Measurements from ENCODE around the gene PCOLCE2.

- TF ChIP-seq CTCF (conservative IDR thresholded peaks at IDR 0.05; ENCODE audit: low read length) (no peak), EZH2phosphoT487 (IDR thresholded peaks at IDR 0.05; ENCODE audit: borderline replicate concordance, low read depth, low read length) (no peak)
These were observed 24.5 kb upstream of the PCOLCE2 start for GRCh38 chr3:142913432-142913831.
